Nephron (organoid): ENCODE measurements around the gene SF3B2.

Experiments used
- H3K27ac Mint-ChIP-seq, 3 experiments: 2 replicates each; pipeline ENCODE4 v1.8.0; 2020; ENCODE audit warnings: mixed read lengths in 3 of 3, mild to moderate bottlenecking in 2 of 3, moderate library complexity in 1 of 3
- H3K27me3 Mint-ChIP-seq: 2 replicates; pipeline ENCODE4 v1.8.0; 2021; ENCODE audit warnings: low read depth, mild to moderate bottlenecking, moderate library complexity, mixed read lengths
- H3K36me3 Mint-ChIP-seq: 2 replicates; pipeline ENCODE4 v1.8.0; 2020; ENCODE audit warnings: low read depth, mixed read lengths
- H3K4me1 Mint-ChIP-seq: 2 replicates; pipeline ENCODE4 v1.8.0; 2020; ENCODE audit warnings: mixed read lengths
- H3K4me3 Mint-ChIP-seq, 3 experiments: 2 replicates each; pipeline ENCODE4 v1.8.0; 2020; ENCODE audit warnings: mild to moderate bottlenecking in 3 of 3, mixed read lengths in 3 of 3, moderate library complexity in 2 of 3
- H3K9me3 Mint-ChIP-seq: 2 replicates; pipeline ENCODE4 v1.8.0; 2020; ENCODE audit warnings: mixed read lengths
- TF ChIP-seq, protein P1 (sequence below), 3 experiments: fragments of 200-600 bp; sonication (generic); IDR thresholded peaks; one replicate each; pipeline ENCODE4 v1.5.0; 2021; ENCODE audit warnings: antibody characterized with exemption in 3 of 3; ENCODE audit not compliant: unreplicated experiment in 3 of 3

Gene SF3B2

DNA sequence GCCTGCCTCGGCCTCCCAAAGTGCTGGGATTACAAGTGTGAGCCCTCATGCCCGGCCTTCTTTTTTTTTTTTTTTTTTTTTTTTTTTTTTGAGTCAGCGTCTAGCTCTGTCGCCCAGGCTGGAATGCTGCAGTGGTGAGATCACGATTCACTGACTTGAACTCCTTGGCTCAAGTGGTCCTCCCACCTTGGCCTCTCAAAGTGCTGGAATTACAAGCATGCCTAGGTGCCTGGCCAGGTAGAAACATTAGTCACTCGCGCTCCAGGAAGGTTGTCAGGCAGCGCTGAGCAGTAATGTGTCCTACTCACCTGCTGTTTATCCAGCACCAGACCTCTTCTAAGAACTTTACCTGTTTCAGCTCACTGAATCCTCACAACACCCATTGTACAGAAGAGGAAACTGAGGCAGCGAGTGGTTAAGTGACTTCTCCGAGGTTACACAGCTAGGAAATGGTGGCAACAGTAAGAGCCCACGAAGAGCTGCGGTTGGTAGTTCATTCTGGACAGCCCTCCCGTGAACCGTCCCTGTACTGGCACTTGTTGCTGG is 40.9 kb upstream of the SF3B2 start:
- Mint-ChIP-seq H3K27me3 (peaks cover 18% of the 10 kb centered on the region), H3K4me3 (no peak overlapping the region), H3K27ac (no peak overlapping the region), H3K9me3 (no peaks in the 10 kb centered on the region), H3K4me1 (no peaks in the 10 kb centered on the region), H3K36me3 (no peaks in the 10 kb centered on the region)
- TF ChIP-seq, protein P1, sequence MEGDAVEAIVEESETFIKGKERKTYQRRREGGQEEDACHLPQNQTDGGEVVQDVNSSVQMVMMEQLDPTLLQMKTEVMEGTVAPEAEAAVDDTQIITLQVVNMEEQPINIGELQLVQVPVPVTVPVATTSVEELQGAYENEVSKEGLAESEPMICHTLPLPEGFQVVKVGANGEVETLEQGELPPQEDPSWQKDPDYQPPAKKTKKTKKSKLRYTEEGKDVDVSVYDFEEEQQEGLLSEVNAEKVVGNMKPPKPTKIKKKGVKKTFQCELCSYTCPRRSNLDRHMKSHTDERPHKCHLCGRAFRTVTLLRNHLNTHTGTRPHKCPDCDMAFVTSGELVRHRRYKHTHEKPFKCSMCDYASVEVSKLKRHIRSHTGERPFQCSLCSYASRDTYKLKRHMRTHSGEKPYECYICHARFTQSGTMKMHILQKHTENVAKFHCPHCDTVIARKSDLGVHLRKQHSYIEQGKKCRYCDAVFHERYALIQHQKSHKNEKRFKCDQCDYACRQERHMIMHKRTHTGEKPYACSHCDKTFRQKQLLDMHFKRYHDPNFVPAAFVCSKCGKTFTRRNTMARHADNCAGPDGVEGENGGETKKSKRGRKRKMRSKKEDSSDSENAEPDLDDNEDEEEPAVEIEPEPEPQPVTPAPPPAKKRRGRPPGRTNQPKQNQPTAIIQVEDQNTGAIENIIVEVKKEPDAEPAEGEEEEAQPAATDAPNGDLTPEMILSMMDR (IDR thresholded peaks at IDR 0.05; ENCODE audit: unreplicated experiment in 3 of 3), result no peak

DNA sequence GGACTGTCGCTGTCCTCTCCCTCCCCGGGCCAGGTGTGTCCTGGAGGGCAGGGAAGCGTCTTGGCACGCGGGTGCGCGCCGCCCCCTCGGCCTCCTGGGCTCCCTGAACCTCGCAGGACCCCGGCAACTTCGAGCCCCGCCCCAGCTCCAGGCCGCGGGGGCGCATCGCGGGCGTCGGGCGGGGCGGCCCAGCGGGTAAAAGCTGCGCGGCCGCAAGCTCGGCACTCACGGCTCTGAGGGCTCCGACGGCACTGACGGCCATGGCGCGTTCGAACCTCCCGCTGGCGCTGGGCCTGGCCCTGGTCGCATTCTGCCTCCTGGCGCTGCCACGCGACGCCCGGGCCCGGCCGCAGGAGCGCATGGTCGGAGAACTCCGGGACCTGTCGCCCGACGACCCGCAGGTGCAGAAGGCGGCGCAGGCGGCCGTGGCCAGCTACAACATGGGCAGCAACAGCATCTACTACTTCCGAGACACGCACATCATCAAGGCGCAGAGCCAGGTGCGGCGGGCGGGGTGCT is 40.3 kb upstream of the SF3B2 start, which contains the start of gene CST6:
TSS of gene CST6 (plus strand) at position 224 of the 519 bp plus-strand sequence. CDS start at position 261, 37 bp downstream.
- no peaks in the 10 kb centered on the region for H3K4me1 Mint-ChIP-seq
- TF ChIP-seq, protein P1 (IDR thresholded peaks at IDR 0.05; ENCODE audit: unreplicated experiment in 3 of 3), result no peak

DNA sequence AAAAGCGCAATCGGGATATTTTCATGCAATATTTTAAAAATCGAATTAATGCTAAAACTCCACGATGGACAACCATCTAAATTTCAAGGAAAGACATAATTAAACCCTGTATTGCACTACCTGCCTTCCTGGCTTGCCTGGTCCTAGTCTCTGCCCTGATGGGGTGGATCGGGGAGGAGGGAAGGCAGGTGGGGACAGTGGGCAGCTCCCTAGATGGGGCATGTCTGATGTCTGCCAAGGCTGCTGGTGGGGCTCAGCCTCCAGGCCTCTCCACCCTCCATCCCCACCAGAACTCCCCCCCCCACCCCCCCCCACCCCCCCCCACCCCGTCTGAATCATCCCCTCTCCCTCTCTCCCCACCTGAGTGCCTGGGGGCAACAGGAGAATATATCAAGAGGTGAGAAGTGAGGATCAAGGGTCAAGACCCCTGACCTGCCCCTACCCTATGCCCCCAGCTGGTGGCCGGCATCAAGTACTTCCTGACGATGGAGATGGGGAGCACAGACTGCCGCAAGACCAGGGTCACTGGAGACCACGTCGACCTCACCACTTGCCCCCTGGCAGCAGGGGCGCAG is 39.7 kb upstream of the SF3B2 start:
- H3K4me3 Mint-ChIP-seq, result no peak overlapping the region
- no peaks in the 10 kb centered on the region for H3K36me3 Mint-ChIP-seq

More for the DNA sequence above, 40.3 kb upstream of the SF3B2 start, which contains the start of gene CST6:
- Mint-ChIP-seq H3K27ac (no peak within 1 kb of the TSS), H3K27me3 (peaks cover 18% of the 10 kb centered on the region), H3K4me3 (no peak within 1 kb of the TSS), H3K36me3 (no peaks in the 10 kb centered on the region), H3K9me3 (no peaks in the 10 kb centered on the region)

DNA sequence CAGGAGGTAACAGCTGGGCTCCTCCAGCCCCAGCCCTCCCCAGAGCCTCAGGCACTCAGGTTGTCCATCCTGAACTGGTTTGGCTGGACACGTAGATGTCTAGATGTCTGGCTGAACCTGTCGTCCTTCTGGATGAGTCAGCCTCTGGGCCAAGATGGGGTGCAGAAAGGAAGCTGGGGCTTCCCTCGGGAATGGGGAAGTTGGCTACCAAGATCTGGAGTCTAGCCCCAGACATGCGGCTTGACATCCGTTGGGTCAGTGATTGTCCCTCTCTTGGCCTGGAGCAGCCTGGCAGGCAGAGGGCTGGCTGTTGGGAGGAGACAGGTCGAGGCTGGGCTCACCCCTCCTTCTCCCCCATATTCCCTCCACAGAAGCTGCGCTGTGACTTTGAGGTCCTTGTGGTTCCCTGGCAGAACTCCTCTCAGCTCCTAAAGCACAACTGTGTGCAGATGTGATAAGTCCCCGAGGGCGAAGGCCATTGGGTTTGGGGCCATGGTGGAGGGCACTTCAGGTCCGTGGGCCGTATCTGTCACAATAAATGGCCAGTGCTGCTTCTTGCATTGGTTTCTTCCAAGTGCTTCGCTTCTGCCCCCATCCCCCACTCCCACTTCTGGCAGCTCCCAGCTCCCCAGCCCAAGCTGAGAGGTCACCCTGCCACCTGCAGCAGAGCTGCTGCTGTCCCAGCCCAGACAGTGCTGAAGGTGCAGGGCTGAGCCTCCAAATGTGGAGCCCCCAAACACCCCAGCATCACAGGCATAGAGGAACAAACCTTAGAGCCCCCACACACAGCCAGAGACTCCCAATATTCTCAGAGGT is 39.0 kb upstream of the SF3B2 start:
- Mint-ChIP-seq H3K4me1 (no peaks in the 10 kb centered on the region), H3K27me3 (peaks cover 18% of the 10 kb centered on the region), H3K9me3 (no peaks in the 10 kb centered on the region), H3K4me3 (no peak overlapping the region), H3K27ac (no peak overlapping the region), H3K36me3 (no peaks in the 10 kb centered on the region)
- TF ChIP-seq, protein P1 (IDR thresholded peaks at IDR 0.05; ENCODE audit: unreplicated experiment in 3 of 3), result no peak

More for the DNA sequence above, 39.7 kb upstream of the SF3B2 start:
- TF ChIP-seq, protein P1 (IDR thresholded peaks at IDR 0.05; ENCODE audit: unreplicated experiment in 3 of 3), result no peak
- H3K9me3 Mint-ChIP-seq, result no peaks in the 10 kb centered on the region
- H3K27ac Mint-ChIP-seq, result no peak overlapping the region
- peaks cover 18% of the 10 kb centered on the region for H3K27me3 Mint-ChIP-seq
- no peaks in the 10 kb centered on the region for H3K4me1 Mint-ChIP-seq

DNA sequence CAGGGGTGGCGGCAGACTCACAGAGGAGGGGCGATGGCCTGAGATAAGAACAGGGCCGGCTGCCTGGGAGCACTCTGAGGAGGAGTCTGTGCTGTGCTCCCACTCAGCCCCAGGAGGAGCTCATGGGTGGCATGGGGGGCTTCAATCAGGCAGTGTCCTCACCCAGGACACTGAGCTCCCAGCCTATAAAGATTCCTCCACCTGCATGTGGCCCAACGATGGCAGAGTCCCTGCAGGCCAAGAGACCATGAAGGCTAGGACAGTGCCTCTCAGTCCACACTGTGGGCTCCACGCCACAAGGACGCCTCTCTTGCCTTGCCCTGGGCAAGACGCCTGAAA is 38.4 kb upstream of the SF3B2 start:
- H3K27me3 Mint-ChIP-seq, result peaks cover 18% of the 10 kb centered on the region
- no peaks in the 10 kb centered on the region for H3K36me3 Mint-ChIP-seq
- no peaks in the 10 kb centered on the region for H3K9me3 Mint-ChIP-seq
- no peak overlapping the region for H3K4me3 Mint-ChIP-seq
- no peaks in the 10 kb centered on the region for H3K4me1 Mint-ChIP-seq
- H3K27ac Mint-ChIP-seq, result no peak overlapping the region
- TF ChIP-seq, protein P1 (IDR thresholded peaks at IDR 0.05; ENCODE audit: unreplicated experiment in 3 of 3), result no peak
